NCI-H524 treated with DMSO at 0.1 percent for 48 hours (cell line): ENCODE data around the gene CCDC97.
"Not testable (repeated sequence)": the region's sequence is repeated elsewhere in the genome, so short reads cannot be mapped to it uniquely, and the experiment has no call there.

Source experiments
- DNase-seq: peaks from one replicate; lab custom pipeline; 2025; lab: John Stamatoyannopoulos, UW

The CCDC97 gene

DNA sequence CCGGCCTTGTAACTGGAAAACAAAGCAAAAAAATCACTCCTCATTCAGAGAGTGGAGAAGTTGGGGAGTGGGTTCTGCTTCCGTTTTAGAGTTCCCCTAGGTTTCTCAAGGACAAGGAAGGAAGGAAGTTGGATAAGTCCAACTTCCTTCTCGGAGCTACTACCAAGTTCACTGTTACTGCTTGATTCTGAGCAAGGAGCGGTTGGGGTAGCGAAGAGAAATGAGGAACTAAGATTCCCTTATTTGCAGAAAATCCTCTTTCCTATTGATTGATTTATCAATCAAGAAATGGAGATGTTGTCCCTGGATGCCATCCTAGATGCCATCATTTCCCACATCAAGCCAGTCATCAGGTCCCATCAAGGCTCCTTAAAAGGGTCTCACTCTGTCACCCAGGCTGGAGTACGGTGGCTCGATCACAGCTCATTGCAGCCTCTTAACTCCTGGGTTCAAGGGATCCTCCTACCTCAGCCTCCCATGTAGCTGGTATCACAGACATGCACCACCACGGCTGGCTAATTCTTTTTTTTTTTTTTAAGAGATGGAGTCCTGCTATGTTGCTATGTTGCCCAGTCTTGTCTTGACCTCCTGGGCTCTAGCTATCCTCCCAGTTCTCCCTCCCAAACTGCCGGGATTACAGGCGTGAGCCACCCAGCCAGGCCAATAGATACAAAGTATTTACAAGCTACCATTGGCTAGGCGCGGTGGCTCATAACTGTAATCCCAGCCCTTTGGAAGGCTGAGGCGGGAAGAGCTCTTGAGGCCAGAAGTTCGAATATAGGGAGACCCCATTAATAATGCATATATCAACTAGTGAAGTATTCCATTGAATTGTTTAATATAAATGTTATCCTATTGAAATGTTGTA is 54.8 kb downstream of the CCDC97 start:
- no peak for DNase-seq

DNA sequence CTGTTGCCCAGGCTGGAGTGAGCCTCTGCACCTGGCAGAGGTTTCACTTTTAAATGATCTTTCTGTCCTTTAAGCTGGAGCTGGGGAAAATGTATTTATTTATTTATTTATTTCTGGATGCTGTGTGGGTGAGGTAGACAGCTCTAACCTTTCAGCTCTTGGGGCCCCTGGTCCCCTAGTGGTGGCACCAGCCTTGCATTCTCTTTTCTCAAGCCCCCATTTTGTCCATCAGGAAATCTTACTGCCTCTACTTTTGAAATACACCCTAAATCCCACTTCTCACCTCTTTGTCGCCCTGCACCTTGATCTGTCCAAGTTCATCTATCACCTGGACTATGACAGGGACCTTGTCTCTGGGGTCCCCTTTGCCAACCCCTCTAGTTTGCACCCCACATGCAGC is 56.1 kb downstream of the CCDC97 start:
- DNase-seq, result no peak

DNA sequence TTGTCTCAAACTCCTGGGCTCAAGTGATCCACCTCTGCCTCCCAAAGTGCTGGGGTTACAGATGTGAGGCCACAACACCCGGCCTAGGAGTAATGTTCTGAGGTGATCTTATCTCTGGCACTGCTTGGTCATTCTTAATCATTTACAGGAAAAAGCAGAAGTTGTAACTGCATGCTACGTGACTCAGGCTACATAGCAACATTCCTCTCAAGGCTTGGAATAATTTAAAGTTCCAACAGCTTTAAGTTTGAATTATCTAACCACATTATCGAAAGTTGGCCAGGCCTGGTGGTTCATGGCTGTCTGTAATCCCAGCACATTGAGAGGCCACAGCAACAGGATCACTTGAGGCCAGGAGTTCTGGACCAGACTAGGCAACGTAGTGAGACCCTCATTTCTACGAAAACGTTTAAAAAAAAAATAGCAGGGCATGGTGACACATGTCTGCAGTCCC is 57.9 kb downstream of the CCDC97 start:
- DNase-seq, result no peak

DNA sequence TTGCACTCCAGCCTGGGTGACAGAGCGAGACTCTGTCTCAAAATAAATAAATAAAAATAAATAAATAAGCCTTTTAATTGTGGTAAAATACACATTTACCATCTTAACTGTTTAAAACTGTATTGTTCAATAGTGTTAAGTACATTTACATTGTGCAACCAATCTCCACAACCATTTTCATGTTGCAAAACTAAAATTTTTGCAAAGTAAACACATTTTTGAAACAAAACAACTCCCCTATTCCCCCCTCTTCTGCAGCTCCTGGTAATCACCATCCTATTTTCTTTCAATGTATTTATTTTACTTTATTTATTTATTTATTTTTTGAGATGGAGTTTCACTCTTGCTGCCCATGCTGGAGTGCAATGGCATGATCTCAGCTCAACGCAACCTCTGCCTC is 59.8 kb downstream of the CCDC97 start:
- DNase-seq, result no peak

DNA sequence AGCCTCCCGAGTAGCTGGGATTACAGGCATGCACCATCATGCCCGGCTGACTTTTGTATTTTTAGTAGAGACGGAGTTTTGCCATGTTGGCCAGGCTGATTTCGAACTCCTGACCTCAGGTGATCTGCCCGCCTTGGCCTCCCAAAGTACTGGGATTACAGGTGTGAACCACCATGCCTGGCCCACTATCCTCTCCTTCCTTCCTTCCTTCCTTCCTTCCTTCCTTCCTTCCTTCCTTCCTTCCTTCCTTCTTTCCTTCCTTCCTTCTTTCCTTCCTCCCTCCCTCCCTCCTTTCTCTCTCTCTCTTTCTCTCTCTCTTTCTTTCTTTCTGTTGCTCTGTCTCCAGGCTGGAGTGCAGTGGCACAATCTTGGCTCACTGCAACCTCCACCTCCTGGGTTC is 61.1 kb downstream of the CCDC97 start:
- DNase-seq, result not testable (repeated sequence)

DNA sequence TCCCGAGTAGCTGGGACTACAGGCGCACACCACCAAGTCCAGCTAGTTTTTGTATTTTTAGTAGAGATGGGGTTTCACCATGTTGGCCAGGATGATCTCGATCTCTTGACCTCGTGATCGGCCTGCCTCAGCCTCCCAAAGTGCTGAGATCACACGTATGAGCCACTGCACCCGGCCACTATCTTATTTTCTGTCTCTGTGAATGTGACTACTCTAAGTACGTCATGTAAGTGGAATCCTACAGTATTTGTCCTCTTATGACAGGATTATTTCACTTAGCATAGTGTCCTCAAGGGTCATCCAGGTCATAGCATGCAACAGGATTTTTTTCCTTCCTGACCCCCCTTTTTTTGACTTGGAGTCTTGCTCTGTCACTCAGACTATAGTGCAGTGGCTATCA is 61.6 kb downstream of the CCDC97 start:
- DNase-seq, result no peak

DNA sequence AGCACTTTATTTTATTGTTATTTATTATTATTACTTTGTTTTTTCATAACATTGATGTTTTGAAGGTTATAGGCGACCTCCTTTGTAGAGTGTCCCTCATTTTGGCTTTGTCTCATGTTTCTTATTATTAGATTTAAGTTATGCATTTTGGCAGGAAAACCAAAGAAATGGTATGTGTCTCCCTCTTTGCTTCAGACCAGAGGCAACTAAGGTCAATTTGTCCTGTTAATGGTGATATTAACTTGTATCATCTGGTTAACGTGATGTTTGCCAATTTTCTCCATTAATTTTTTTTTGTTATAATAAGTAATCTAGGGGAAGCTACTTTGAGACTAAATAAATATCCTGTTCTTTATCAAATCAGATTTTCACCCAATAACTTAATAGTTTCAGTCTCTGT is 62.5 kb downstream of the CCDC97 start:
- no peak for DNase-seq

DNA sequence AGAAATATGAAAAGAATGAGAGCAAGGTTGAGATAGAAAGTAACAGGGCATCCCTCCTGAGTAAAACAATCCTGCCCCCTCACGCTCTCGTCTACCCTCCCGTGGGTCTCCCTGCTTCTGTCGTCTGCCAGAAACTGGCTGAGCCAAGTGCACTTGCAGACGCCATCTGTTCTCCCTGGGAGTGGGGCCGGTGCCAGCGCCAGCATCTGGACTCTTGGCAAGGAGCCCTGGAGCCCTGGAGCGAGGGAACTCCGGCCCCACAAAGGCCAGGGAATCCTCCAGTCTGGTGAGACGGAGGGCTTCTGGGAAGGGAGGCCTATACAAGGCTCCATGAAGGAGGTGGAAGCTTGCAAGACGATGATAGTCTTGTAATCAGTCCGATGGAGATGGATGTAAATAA is 64.0 kb downstream of the CCDC97 start:
- DNase-seq, result peak; percentile 93
